Activated CD8-positive, alpha-beta memory T cell treated with anti-CD3 and anti-CD28 coated beads, Interleukin-2, amount 50 U/mL, for 4 hours (primary cell): ENCODE measurements around the gene CADM4.
"Not testable (repeated sequence)": the region's sequence is repeated elsewhere in the genome, so short reads cannot be mapped to it uniquely, and the experiment has no call there.

Experiments
- DNase-seq: peaks from one replicate; pipeline ENCODE4 v3.0.0-alpha.2; 2020

Gene CADM4

GRCh38 chr19:43605875-43606568, 33.6 kb downstream of the CADM4 start:
- no peak for DNase-seq

GRCh38 chr19:43600326-43600725, 39.3 kb downstream of the CADM4 start:
- DNase-seq, result not testable (repeated sequence)

GRCh38 chr19:43599635-43600295, 39.9 kb downstream of the CADM4 start:
- DNase-seq, result no peak

GRCh38 chr19:43598445-43599240, 41.0 kb downstream of the CADM4 start:
- no peak for DNase-seq

- DNase-seq, result no peak
Observed at GRCh38 chr19:43597876-43598275, 41.8 kb downstream of the CADM4 start.

GRCh38 chr19:43596842-43597461, 42.7 kb downstream of the CADM4 start:
- no peak for DNase-seq

- DNase-seq, result peak; percentile 100
Observed at GRCh38 chr19:43595999-43596841, 43.4 kb downstream of the CADM4 start, which contains the start of the genes IRGQ and ZNF576. Gene IRGQ (minus strand): TSS chr19:43596134. CDS start chr19:43595338, 796 bp downstream. Gene ZNF576 (plus strand): TSS chr19:43596595. CDS start chr19:43597109, 514 bp downstream.

GRCh38 chr19:43595605-43595998, 44.0 kb downstream of the CADM4 start:
- no peak for DNase-seq

- peak; percentile 73 for DNase-seq
Observed at GRCh38 chr19:43594710-43595604, 44.7 kb downstream of the CADM4 start.

GRCh38 chr19:43594081-43594697, 45.5 kb downstream of the CADM4 start:
- no peak for DNase-seq

GRCh38 chr19:43592800-43593350, 46.8 kb downstream of the CADM4 start:
- no peak for DNase-seq

GRCh38 chr19:43591904-43592772, 47.5 kb downstream of the CADM4 start:
- DNase-seq, result no peak

GRCh38 chr19:43589678-43590077, 50.0 kb downstream of the CADM4 start:
- DNase-seq, result no peak

GRCh38 chr19:43589277-43589676, 50.4 kb downstream of the CADM4 start:
- no peak for DNase-seq

- DNase-seq, result not testable (repeated sequence)
Observed at GRCh38 chr19:43587029-43587428, 52.6 kb downstream of the CADM4 start.

GRCh38 chr19:43586346-43586745, 53.3 kb downstream of the CADM4 start:
- DNase-seq, result no peak

- DNase-seq, result no peak
Observed at GRCh38 chr19:43584484-43584883, 55.2 kb downstream of the CADM4 start.

GRCh38 chr19:43582495-43582894, 57.2 kb downstream of the CADM4 start:
- DNase-seq, result no peak

GRCh38 chr19:43581467-43581866, 58.2 kb downstream of the CADM4 start:
- no peak for DNase-seq
